Right lung (tissue), 5 donors: ENCODE measurements around the gene NEMP2. TPM values are rescaled to one million over a fixed set of nuclear protein-coding genes. Genes with fewer than 3 reads are reported as not detected.
"Not testable (repeated sequence)": the region's sequence is repeated elsewhere in the genome, so short reads cannot be mapped to it uniquely, and the experiment has no call there.

ENCODE experiments used
- DNase-seq, 2 donors: peaks; one replicate each; pipeline ENCODE4 v3.0.0-alpha.2; 2013
- polyA plus RNA-seq, 5 donors: library from polyadenylated mRNA; unstranded; fragments of 120-200 nt; gene quantifications; one replicate each; pipeline versions ENCODE4 v1.2.1 to v1.2.3, GENCODE V29; 2013; ENCODE audit warnings: inconsistent platforms in 1 of 5, low replicate concordance in 1 of 5; ENCODE audit not compliant: insufficient read length in 5 of 5, insufficient read depth in 1 of 5

NEMP2 gene
- polyA plus RNA-seq, 5 donors, result 7.8 to 22.7 (median 17.2) TPM

DNA sequence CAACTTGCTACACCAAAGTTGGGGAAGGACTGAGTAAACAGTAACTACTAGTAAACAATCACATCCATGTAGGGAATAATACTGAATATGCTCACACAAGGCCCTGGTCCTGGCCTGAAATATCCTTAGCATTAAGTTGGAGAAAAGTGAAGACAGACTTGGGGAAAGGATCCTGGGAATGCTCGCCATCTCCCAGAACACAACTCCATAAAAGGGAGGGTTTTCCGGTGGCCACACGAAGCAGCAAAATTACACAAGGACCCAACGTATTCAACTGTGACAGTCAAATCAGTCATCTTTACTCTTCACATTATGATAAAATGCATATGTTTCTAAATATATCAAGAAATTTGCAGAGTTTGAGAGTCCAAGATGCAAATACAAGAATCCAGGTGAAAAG, 7.3 kb downstream of the NEMP2 start:
- DNase-seq, result no peak

GRCh38 chr2:190526105-190526750, 8.3 kb downstream of the NEMP2 start:
- DNase-seq, result no peak

DNA sequence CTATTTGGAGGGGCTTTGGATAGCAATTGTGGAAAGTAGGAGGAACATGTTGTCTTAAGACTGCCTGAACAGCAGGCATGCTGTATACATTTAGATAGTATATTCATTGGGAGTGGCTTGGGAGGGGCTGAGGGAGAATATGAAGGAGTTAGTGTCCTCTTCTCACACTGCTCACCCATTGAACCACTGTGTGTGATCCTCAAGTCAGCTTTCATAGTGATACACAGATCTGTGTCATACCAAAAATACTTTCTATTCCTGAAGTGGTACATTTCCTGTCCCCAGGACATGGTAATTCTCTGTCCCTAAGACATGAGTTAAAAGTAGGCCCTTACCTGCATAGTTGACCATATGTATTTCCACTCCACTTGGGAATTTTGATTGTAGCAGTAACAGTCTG, 9.6 kb downstream of the NEMP2 start:
- no peak for DNase-seq

DNA sequence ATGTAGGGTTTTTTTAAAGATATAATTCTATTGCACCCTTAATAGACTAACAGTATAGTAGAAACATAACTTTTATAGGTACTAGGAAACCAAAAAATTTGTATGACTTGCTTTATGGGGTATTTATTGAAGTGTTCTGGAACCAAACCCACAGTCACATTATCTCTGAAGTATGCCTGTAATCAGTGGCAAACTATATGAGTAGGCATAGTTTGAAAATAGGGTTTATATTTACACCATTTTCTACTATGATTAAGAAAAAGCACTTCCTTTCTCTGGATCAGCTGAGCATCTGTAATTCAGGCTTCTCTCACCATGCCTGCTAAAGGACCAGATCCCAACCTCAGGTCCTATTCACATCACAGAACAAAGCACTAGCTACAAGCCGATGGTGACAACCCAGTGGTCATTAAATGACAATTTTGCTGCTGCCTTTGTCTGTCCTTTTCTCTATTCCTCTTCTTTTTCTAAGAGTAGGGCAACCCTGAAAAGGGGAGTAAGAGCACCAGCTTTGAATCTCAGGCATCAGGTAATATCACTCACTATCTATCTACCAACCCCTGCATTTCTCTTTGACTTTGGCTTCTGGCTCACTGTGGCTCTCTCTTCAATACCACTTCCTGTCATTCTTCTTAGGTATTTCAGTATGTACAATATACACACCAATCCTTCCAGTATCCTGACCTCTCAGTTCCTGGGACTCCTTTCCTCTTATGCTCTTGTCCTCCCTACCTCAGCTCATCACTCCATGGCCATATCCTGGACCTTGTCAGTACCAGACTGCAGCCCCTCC, 14.4 kb downstream of the NEMP2 start:
- DNase-seq, result no peak

GRCh38 chr2:190517468-190517867, 17.1 kb downstream of the NEMP2 start:
- no peak for DNase-seq

DNA sequence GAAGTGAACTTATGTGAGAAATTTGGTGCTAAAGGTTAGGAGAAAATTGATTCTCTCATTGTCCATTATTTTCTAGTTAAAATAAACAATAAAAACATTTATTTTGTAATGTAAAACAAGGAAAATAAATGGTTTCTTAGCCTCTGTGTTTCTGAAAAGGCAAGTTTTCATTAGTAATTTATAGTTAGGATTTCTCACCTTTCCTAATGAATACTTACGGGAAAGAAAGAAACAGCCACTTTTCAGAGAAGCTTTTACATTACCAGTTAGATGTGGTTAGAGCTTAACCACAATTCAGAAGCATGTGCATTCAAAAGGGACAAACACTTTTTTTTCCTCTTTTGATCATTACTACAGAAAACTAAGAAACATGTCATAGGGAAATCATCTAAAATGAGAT, 18.8 kb downstream of the NEMP2 start:
- DNase-seq, result no peak

DNA sequence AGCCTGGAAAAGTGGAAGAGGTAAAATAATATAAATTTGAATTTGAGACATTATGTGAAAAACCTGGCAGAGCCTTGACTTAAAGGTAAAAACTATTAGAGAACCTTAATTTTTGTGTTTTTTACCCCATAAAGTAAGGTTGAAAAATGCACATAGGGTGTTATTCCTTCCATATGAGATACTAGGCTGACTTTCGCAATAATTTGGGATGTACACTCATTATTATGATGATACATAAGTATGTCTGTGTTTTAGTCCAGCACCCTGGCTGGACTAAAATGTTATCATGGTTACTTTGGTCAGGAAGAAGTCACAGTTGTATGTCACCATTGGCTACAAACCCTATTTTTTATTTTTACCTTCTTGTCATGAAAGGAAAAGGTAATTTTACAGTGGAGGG, 19.8 kb downstream of the NEMP2 start:
- DNase-seq, result no peak

DNA sequence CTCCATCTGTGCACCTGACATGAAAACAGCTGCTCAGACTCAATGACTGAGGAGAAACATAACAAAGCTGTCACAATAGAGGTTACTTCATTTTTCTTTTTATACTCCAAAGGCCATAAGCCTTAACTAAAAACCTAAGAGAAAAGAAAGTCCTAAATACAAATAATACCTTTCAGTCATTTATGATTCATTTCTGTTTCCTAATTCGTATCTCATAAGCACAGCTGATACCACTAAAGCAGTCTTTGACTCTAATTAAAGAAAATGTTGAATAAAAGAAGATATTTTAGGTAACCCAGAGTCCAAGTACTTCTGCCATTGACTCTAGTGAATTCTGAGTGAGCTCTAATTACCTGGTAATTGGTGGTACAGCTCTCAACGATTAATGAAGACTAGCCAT, 20.6 kb downstream of the NEMP2 start:
- DNase-seq, result no peak

DNA sequence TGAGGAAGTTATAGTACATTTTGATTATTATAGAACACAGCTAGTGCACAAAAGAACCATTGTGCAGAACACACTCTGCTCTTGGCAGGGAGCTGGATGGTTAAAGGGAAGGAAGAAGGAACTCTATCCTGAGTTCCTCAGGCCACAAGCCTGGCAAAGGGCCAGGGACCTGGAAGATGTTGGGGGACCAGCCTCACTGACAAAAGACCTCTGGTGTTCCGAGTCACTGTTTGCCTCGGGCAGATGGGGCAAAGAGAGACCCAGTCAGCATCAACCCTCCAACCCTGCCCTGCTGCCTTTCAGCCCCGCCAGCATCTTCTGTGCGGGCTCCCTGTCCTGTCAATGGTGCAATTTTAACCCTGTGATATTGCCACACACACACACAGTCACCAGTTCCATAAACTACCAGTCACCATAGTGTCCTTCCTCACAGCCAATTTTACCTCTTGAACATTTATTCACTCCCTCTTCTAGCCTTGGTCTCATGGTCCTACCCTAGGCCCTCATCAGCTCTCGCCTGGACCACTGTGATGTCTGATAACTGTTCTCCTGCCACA, 21.9 kb downstream of the NEMP2 start:
- DNase-seq, result no peak

- no peak for DNase-seq
Observed at GRCh38 chr2:190511104-190511503, 23.4 kb downstream of the NEMP2 start.

DNA sequence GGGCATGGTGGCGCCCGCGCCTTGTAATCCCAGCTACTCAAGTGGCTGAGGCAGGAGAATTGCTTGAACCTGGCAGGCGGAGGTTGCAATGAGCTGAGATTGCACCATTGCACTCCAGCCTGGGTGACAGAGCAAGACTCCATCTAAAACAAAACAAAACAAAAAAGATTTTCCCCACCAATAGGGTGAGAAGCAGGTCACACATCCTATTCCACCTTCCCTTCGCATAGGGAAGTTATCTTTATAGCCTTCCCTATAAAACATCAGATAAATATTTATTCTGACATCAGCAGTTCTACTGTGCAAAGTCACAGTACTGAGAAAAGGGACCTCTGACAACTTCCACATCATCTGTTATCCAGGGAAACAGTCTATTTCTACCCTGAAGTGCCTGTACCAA, 24.6 kb downstream of the NEMP2 start:
- DNase-seq, result not testable (repeated sequence)

GRCh38 chr2:190507135-190507534, 27.4 kb downstream of the NEMP2 start:
- DNase-seq, result no peak

- no peak for DNase-seq
Observed at GRCh38 chr2:190506666-190507065, 27.9 kb downstream of the NEMP2 start.

DNA sequence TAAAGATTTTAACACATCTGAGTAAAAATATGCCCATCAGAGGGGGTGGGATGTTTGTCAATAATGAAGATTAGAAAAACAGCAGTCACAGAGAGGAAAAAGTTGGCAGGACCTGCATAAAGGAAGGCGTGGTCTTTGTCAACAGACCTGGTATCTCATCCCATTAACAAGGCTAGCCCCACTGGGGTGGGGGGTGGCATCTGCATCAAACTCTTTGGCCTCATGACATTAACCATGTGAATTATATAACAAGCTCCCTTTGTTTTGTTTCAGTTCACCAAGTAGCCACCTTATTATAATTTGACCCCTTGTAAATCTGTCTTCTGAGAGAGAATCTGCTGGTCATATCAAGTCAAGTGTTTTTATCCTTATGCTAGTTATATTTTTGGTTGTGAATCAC, 28.8 kb downstream of the NEMP2 start:
- DNase-seq, result no peak

DNA sequence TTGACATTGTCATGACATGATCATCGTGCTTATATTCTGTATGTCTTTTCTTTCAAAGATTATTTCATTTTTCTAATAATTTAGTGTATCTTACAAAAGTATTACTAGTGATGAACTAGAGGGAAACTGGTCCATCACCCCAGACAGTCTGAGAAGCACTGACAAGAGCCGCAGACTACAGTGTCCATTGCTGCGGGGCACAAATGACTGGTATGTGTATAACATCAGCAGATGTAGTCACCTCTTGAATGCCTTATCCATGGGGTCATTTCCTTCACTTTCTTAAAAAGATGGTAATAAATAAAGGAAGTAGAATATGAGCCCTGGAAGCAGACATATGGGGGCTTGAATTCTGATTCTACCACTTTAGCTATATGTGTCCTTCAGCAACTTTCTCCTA, 29.6 kb downstream of the NEMP2 start:
- no peak for DNase-seq

- DNase-seq, result no peak
Observed at GRCh38 chr2:190503088-190503487, 31.4 kb downstream of the NEMP2 start.

- DNase-seq, result no peak
Observed at GRCh38 chr2:190501702-190502407, 32.7 kb downstream of the NEMP2 start.

- DNase-seq, result no peak
Observed at GRCh38 chr2:190501231-190501630, 33.3 kb downstream of the NEMP2 start.

DNA sequence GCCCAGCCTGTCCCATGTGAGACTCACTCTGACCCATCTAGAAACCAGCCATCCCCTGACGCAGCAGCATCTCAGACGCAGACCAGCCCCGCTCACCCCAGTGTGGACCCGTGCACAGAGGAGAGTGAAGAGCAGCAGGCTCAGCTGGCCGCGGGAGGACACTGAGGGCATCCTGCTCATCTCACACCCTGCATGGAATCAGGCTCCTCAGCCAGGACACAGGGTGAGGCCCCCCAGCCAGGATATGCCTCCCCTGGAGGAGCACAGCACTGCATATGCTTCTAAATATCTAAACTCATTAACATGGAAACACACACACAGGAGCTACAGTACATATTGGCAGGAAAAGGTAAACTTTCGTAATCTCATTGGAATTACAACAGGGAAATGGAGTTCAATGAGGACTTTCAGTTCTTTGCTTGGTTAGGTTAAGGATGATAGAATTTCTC, 34.4 kb downstream of the NEMP2 start:
- no peak for DNase-seq

DNA sequence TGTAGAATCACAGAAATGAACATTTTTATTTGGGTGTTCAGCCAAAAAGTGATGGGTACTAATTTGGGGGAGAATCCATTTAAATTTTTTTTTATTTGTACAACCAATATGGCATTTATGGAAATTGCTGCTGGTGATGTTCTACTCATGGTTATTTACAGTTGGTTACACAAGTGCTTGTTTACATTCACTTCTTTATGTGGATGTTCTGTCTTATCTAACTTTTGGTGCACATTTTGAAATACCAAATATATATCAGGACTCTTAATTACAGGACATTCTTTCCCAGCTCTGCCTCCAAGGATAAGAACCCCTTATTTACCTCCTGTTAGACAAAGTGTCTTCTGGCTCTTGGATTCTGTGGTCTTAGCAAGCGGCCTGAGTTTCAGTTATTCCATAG, 35.2 kb downstream of the NEMP2 start:
- DNase-seq, result no peak

- DNase-seq, result no peak
Observed at GRCh38 chr2:190497428-190497827, 37.1 kb downstream of the NEMP2 start.

DNA sequence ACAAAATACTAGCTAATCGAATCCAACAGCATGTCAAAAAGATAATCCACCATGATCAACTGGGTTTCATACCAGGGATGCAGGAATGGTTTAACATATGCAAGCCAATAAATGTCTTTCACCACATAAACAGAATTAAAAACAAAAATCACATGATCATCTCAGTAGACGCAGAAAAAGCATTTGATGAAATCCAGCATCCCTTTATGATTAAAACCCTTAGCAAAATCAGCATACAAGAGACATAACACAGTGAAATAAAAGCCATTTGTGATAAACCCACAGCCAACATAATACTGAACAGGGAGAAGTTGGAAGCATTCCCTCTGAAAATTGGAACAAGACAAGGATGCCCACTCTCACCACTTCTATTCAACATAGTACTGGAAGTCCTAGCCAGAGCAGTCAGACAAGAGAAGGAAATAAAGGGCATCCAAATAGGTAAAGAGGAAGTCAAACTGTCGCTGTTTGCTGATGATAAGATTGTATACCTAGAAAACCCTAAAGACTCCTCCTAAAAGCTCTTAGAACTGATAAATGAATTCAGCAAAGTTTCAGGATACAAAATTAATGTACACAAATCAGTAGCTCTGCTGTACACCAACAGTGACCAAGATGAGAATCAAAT, 39.8 kb downstream of the NEMP2 start:
- not testable (repeated sequence) for DNase-seq
